SIG-M5 treated with dmso at 0.1 percent for 504 hours (cell line): ENCODE data around the gene PIGN.

Source experiments
- DNase-seq: peaks from one replicate; lab custom pipeline; 2025; ENCODE audit not compliant: unreplicated experiment; lab: John Stamatoyannopoulos, UW

Gene PIGN

GRCh38 chr18:62119884-62120283, 67.0 kb downstream of the PIGN start:
- DNase-seq: no peak

GRCh38 chr18:62118328-62118727, 68.5 kb downstream of the PIGN start:
- DNase-seq: no peak

- DNase-seq: no peak
Measured at GRCh38 chr18:62109676-62110075, 77.2 kb downstream of the PIGN start.

- DNase-seq: no peak
Measured at GRCh38 chr18:62107881-62108280, 79.0 kb downstream of the PIGN start.

- no peak for DNase-seq
Measured at GRCh38 chr18:62106271-62106670, 80.6 kb downstream of the PIGN start.

- DNase-seq: no peak
Measured at GRCh38 chr18:62105376-62105775, 81.5 kb downstream of the PIGN start.

- DNase-seq: no peak
Measured at GRCh38 chr18:62102221-62102620, 84.6 kb downstream of the PIGN start.

- no peak for DNase-seq
Measured at GRCh38 chr18:62101321-62101721, 85.5 kb downstream of the PIGN start.

GRCh38 chr18:62098960-62099359, 87.9 kb downstream of the PIGN start:
- DNase-seq: no peak

GRCh38 chr18:62097698-62098097, 89.2 kb downstream of the PIGN start:
- no peak for DNase-seq

- no peak for DNase-seq
Measured at GRCh38 chr18:62091487-62092120, 95.3 kb downstream of the PIGN start.

- no peak for DNase-seq
Measured at GRCh38 chr18:62089174-62089573, 97.7 kb downstream of the PIGN start.

- no peak for DNase-seq
Measured at GRCh38 chr18:62088156-62088555, 98.7 kb downstream of the PIGN start.

GRCh38 chr18:62085756-62086155, 101.1 kb downstream of the PIGN start:
- DNase-seq: peak; percentile 62

GRCh38 chr18:62081761-62082294, 105.0 kb downstream of the PIGN start:
- no peak for DNase-seq

GRCh38 chr18:62081248-62081647, 105.6 kb downstream of the PIGN start:
- DNase-seq: no peak

- no peak for DNase-seq
Measured at GRCh38 chr18:62080172-62080900, 106.5 kb downstream of the PIGN start.

- no peak for DNase-seq
Measured at GRCh38 chr18:62073461-62074281, 113.2 kb downstream of the PIGN start.

- no peak for DNase-seq
Measured at GRCh38 chr18:62072370-62072769, 114.5 kb downstream of the PIGN start.

- DNase-seq: no peak
Measured at GRCh38 chr18:62071071-62071470, 115.8 kb downstream of the PIGN start.

- DNase-seq: no peak
Measured at GRCh38 chr18:62070302-62070701, 116.6 kb downstream of the PIGN start.

- DNase-seq: peak; percentile 47
Measured at GRCh38 chr18:62069556-62069955, 117.3 kb downstream of the PIGN start.
